ENCODE measurements around the gene CMKLR1. TPM values are rescaled to one million over a fixed set of nuclear protein-coding genes. Genes with fewer than 3 reads are reported as not detected.

CMKLR1 gene
- total RNA-seq, 1 experiment from 2014 or later = 0.15 TPM

- no TSS peak for BruUV-seq (replicated peaks)
- no peak for ATAC-seq
These were observed 7.9 kb upstream of the CMKLR1 start for GRCh38 chr12:108346727-108347710.

More at GRCh38 chr12:108346727-108347710, 7.9 kb upstream of the CMKLR1 start:
- Histone ChIP-seq H3K79me2 (ENCODE audit: insufficient read depth, low read length) (no peaks in the 10 kb centered on the region), H2AFZ (ENCODE audit: low read depth, low read length, poor library complexity, severe bottlenecking) (no peak overlapping the region), H3K36me3 (ENCODE audit: control insufficient read depth in 1 of 2, insufficient read depth in 2 of 2, low read length in 2 of 2) (no peaks in the 10 kb centered on the region), H3K27me3 (ENCODE audit: insufficient read depth, low read length) (0 out of 2 replicates have a peak, but pooled peaks cover 4% of the 10 kb centered on the region), H4K20me1 (ENCODE audit: insufficient read depth) (no peaks in the 10 kb centered on the region), H3K27ac (ENCODE audit: low read depth, low read length) (no peak overlapping the region), H3K4me2 (ENCODE audit: low read length) (no peak overlapping the region), H3K9me3 (ENCODE audit: control insufficient read depth in 1 of 2, insufficient read depth in 1 of 2, low read depth in 1 of 2, low read length in 2 of 2) (no peaks in the 10 kb centered on the region), H3K9me2 (ENCODE audit: insufficient read depth) (no peaks in the 10 kb centered on the region), H3K4me3 (replicated peaks in 1 of 2; ENCODE audit: low read depth in 1 of 2, low read length in 2 of 2) (no peak overlapping the region), H3K9ac (ENCODE audit: low read length) (no peak overlapping the region), H3K4me1 (ENCODE audit: control insufficient read depth in 1 of 2, insufficient read depth in 2 of 2, low read length in 2 of 2) (no peaks in the 10 kb centered on the region)
- intact Hi-C loops (cut with micrococcal nuclease) = no loop called here
- CTCF ChIA-PET = no interaction called here
- no peak for DNase-seq (ENCODE audit: low read depth, low spot score)
- POLR2A ChIA-PET = no interaction called here
- no peak for TF ChIP-seq EGR1 (IDR thresholded peaks at IDR 0.05; ENCODE audit: low read depth)
- no peak for TF ChIP-seq REST (IDR thresholded peaks at IDR 0.05; ENCODE audit: low read depth)
- TF ChIP-seq RAD21 (IDR thresholded peaks at IDR 0.05; ENCODE audit: low read depth) = no peak
- no peak for TF ChIP-seq ATF3 (IDR thresholded peaks at IDR 0.05)
- TF ChIP-seq EZH2 (IDR thresholded peaks at IDR 0.05) = no peak
- no peak for TF ChIP-seq TCF7L2 (IDR thresholded peaks at IDR 0.05; ENCODE audit: borderline replicate concordance, extremely low read depth, insufficient read depth, insufficient read length)
- TF ChIP-seq ZFX (IDR thresholded peaks at IDR 0.05) = no peak
- no peak for TF ChIP-seq CBX3 (IDR thresholded peaks at IDR 0.05; ENCODE audit: low read depth)
- no peak for TF ChIP-seq CEBPB (IDR thresholded peaks at IDR 0.05; ENCODE audit: low read depth)
- TF ChIP-seq POLR2AphosphoS5 (IDR thresholded peaks at IDR 0.05; ENCODE audit: low read depth, low read length) = no peak
- no peak for TF ChIP-seq YY1 (IDR thresholded peaks at IDR 0.05; ENCODE audit: extremely low read depth, insufficient replicate concordance, low read depth, low read length)
- TF ChIP-seq SRF (IDR thresholded peaks at IDR 0.05; ENCODE audit: low read depth) = no peak
- TF ChIP-seq POLR2A (IDR thresholded peaks at IDR 0.05; ENCODE audit: borderline replicate concordance, extremely low read depth, insufficient read depth, insufficient read length) = no peak
- TF ChIP-seq SIN3A (IDR thresholded peaks at IDR 0.05; ENCODE audit: low read depth) = no peak
- no peak for TF ChIP-seq ZBTB33 (IDR thresholded peaks at IDR 0.05; ENCODE audit: extremely low read depth, insufficient replicate concordance, low read length)
- no peak for TF ChIP-seq MAX (IDR thresholded peaks at IDR 0.05)
- TF ChIP-seq FOSL1 (IDR thresholded peaks at IDR 0.05; ENCODE audit: low read depth) = no peak
- TF ChIP-seq EZH2phosphoT487 (IDR thresholded peaks at IDR 0.05; ENCODE audit: borderline replicate concordance) = no peak
- no peak for TF ChIP-seq ELF1 (IDR thresholded peaks at IDR 0.05; ENCODE audit: borderline replicate concordance, low read depth)
- TF ChIP-seq ZNF274 (IDR thresholded peaks at IDR 0.05; ENCODE audit: low read depth, low read length) = no peak
- RAD21 ChIA-PET (ENCODE audit: low non-redundant PET in 1 of 2, low total read pairs in 2 of 2, uncharacterized antibody in 2 of 2, unreplicated experiment in 2 of 2) = no interaction called here
